ENCODE measurements around the gene CMTM4.

- TF ChIP-seq CTCF (IDR thresholded peaks at IDR 0.05; ENCODE audit: insufficient read depth, low read length, poor library complexity, severe bottlenecking) (no peak), EZH2phosphoT487 (conservative IDR thresholded peaks at IDR 0.05; ENCODE audit: low read length) (no peak)
Observed at GRCh38 chr16:66735891-66736290, 39.3 kb upstream of the CMTM4 start.

All from SU-DHL-6 (cell line).